SK-N-SH (cell line): ENCODE data around the gene SRGAP3.

Source experiments
- EP300 ChIP-seq, 2 experiments: IDR thresholded peaks; 2 replicates each; pipeline versions ENCODE4 v1.4.0 to v1.6.1; 2012; ENCODE audit warnings: borderline replicate concordance in 1 of 2, low read depth in 1 of 2, low read length in 1 of 2
- RAD21 ChIP-seq: IDR thresholded peaks from 2 replicates; pipeline ENCODE4 v1.6.1; 2012; ENCODE audit warnings: mild to moderate bottlenecking, low read length
- TF ChIP-seq, protein P1 (sequence below): IDR thresholded peaks from 2 replicates; pipeline ENCODE4 v1.4.0; 2012; ENCODE audit warnings: low read depth, borderline replicate concordance
- TF ChIP-seq, protein P2 (sequence below): fragments of 200-600 bp; sonication (generic); IDR thresholded peaks from 2 replicates; pipeline ENCODE4 v1.6.1; 2017; ENCODE audit warnings: antibody characterized with exemption, mild to moderate bottlenecking, moderate library complexity
- TF ChIP-seq, protein P3 (sequence below): fragments of 150-350 bp; IDR thresholded peaks from 2 replicates; pipeline ENCODE4 v1.6.1; 2017; ENCODE audit warnings: antibody characterized with exemption, low read length, low read depth, borderline replicate concordance
- TF ChIP-seq, protein P4 (sequence below): IDR thresholded peaks from 2 replicates; pipeline ENCODE4 v1.4.0; 2012; ENCODE audit warnings: low read depth

DNA sequence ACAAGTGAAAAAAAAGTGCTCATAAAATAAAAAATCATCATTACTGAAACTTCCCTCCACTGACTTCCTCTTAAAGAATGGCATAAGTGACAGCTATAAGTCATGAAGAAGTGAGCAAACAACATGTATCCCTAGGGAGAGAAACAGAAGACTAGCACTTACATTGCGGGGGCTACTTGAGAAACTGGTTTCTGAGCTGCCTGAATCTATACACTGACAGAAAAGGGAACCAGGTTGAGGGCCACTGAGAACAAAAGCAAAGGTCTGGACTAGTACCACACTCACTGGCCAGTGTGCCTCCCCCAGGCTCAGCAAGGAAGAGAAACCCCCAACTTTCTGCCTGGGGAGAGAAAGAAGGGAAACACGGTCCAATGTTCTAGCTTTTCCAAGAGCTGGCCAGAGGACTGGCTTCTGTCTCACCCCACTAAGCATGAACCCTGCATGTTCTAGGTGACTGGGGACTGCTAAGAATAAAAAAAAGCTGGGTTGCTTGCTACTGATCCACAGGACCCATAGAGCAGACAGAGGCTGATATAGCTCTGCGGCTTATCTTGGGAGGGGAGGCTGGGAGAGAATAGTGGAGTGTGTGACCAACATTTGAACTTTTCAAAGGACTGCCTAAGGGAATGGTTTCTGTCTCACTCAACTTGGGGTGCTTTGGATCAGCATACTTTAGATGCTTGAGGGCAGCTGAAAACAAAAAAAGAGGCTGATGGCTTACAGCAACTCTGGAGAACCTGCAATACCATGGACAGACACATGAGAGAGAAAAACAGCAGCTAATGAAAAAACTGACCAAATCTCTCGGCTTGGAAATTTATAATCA is 294.3 kb downstream of the SRGAP3 start:
- TF ChIP-seq, protein P1, sequence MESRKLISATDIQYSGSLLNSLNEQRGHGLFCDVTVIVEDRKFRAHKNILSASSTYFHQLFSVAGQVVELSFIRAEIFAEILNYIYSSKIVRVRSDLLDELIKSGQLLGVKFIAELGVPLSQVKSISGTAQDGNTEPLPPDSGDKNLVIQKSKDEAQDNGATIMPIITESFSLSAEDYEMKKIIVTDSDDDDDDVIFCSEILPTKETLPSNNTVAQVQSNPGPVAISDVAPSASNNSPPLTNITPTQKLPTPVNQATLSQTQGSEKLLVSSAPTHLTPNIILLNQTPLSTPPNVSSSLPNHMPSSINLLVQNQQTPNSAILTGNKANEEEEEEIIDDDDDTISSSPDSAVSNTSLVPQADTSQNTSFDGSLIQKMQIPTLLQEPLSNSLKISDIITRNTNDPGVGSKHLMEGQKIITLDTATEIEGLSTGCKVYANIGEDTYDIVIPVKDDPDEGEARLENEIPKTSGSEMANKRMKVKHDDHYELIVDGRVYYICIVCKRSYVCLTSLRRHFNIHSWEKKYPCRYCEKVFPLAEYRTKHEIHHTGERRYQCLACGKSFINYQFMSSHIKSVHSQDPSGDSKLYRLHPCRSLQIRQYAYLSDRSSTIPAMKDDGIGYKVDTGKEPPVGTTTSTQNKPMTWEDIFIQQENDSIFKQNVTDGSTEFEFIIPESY: no peak
- TF ChIP-seq, protein P2, sequence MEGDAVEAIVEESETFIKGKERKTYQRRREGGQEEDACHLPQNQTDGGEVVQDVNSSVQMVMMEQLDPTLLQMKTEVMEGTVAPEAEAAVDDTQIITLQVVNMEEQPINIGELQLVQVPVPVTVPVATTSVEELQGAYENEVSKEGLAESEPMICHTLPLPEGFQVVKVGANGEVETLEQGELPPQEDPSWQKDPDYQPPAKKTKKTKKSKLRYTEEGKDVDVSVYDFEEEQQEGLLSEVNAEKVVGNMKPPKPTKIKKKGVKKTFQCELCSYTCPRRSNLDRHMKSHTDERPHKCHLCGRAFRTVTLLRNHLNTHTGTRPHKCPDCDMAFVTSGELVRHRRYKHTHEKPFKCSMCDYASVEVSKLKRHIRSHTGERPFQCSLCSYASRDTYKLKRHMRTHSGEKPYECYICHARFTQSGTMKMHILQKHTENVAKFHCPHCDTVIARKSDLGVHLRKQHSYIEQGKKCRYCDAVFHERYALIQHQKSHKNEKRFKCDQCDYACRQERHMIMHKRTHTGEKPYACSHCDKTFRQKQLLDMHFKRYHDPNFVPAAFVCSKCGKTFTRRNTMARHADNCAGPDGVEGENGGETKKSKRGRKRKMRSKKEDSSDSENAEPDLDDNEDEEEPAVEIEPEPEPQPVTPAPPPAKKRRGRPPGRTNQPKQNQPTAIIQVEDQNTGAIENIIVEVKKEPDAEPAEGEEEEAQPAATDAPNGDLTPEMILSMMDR: peak; percentile 11; the same call in 1 of the 2 replicates
- TF ChIP-seq, protein P3, sequence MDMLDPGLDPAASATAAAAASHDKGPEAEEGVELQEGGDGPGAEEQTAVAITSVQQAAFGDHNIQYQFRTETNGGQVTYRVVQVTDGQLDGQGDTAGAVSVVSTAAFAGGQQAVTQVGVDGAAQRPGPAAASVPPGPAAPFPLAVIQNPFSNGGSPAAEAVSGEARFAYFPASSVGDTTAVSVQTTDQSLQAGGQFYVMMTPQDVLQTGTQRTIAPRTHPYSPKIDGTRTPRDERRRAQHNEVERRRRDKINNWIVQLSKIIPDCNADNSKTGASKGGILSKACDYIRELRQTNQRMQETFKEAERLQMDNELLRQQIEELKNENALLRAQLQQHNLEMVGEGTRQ: no peak
- no peak for TF ChIP-seq EP300 (IDR thresholded peaks at IDR 0.05; ENCODE audit: borderline replicate concordance in 1 of 2, low read depth in 1 of 2, low read length in 1 of 2)
- TF ChIP-seq, protein P4, sequence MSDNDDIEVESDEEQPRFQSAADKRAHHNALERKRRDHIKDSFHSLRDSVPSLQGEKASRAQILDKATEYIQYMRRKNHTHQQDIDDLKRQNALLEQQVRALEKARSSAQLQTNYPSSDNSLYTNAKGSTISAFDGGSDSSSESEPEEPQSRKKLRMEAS: no peak
- no peak for TF ChIP-seq RAD21
